Measurements from ENCODE around the gene MEGF8.

- peak; percentile 70 to 84 (median 76) for TF ChIP-seq CTCF (IDR thresholded peaks at IDR 0.05)
- TF ChIP-seq POLR2A (IDR thresholded peaks at IDR 0.05) = peak; percentile 13 to 68
Measured at GRCh38 chr19:42401365-42402303, 76.2 kb downstream of the MEGF8 start.
